HepG2 (cell line): ENCODE results near the gene G6PC3. TPM values are rescaled to one million over a fixed set of nuclear protein-coding genes. Genes with fewer than 3 reads are reported as not detected.
A peak's percentile ranks its signal among the peaks of the same experiment; 100 is the strongest.

Source experiments
- ATAC-seq: fragments of 200-7000 bp; cut with Tn5 transposase; 3 replicates; pipeline ENCODE4 v1.9.1; 2020; ENCODE audit warnings: mild to moderate bottlenecking, moderate library complexity
- BruUV-seq: library from RNA; stranded (reverse); fragments of 400-500 nt; replicated peaks from 2 replicates; lab custom pipeline; 2021; lab: Mats Ljungman, UMichigan
- CTCF ChIA-PET: fragments of 300-600 bp; formaldehyde crosslinking; extraction: SDS; loops from one replicate; lab custom pipeline; 2021; ENCODE audit warnings: low total read pairs, inconsistent platforms, low intra/inter-chr PET ratio; lab: Yijun Ruan, JAX
- POLR2A ChIA-PET: fragments of 350-600 bp; sonication (Branson Sonifier 250); formaldehyde crosslinking; loops from one replicate; lab custom pipeline; 2020; ENCODE audit warnings: antibody characterized with exemption, inconsistent platforms; lab: Yijun Ruan, JAX
- DNase-seq: peaks from one replicate; pipeline ENCODE4 v3.0.0-alpha.2; 2015; ENCODE audit warnings: low spot score
- FAIRE-seq: peaks from 3 replicates; lab custom pipeline; 2011; peaks lifted over from hg19 to GRCh38; lab: Jason Lieb, UNC
- H2AFZ ChIP-seq: one replicate; pipeline ENCODE4 v1.6.1; 2011; ENCODE audit warnings: low read length, inconsistent platforms
- H3K27ac ChIP-seq: fragments of 300-600 bp; 3 replicates; pipeline ENCODE4 v1.8.0; 2011; ENCODE audit warnings: mixed run types, mild to moderate bottlenecking, mixed read lengths, low read length, inconsistent platforms; ENCODE audit not compliant: insufficient read depth; ENCODE audit errors: extremely low read length
- H3K27me3 ChIP-seq, 2 experiments: fragments of 200-600 bp in 1 of 2; 2 replicates in 1 of 2; 3 replicates in 1 of 2; pipeline versions ENCODE4 v1.6.0 to v1.8.0; 2011; ENCODE audit warnings: low read length in 2 of 2, mild to moderate bottlenecking in 2 of 2, moderate library complexity in 2 of 2, inconsistent platforms in 1 of 2; ENCODE audit not compliant: insufficient read depth in 2 of 2, control insufficient read depth in 1 of 2
- H3K36me3 ChIP-seq, 2 experiments: fragments of 200-600 bp in 1 of 2; replicated peaks in 1 of 2; 2 replicates in 1 of 2; 3 replicates in 1 of 2; pipeline versions ENCODE4 v1.5.1 to v1.8.0; 2011; ENCODE audit warnings: low read length in 2 of 2, inconsistent platforms in 1 of 2; ENCODE audit not compliant: insufficient read depth in 2 of 2, control insufficient read depth in 1 of 2
- H3K4me1 ChIP-seq: 2 replicates; pipeline ENCODE4 v1.5.1; 2012; ENCODE audit warnings: low read length, inconsistent platforms; ENCODE audit not compliant: insufficient read depth
- H3K4me2 ChIP-seq: 2 replicates; pipeline ENCODE4 v1.6.0; 2011; ENCODE audit warnings: low read depth, low read length, inconsistent platforms
- H3K4me3 ChIP-seq, 3 experiments: fragments of 200-600 bp in 1 of 3; sonication (generic), shearing (Covaris generic) in 1 of 3; replicated peaks in 1 of 3; 2 replicates each; pipeline ENCODE4 v1.5.1; 2011 to 2016; ENCODE audit warnings: low read length in 3 of 3, inconsistent platforms in 2 of 3, low read depth in 2 of 3, mild to moderate bottlenecking in 2 of 3, control low read depth in 1 of 3, mixed read lengths in 1 of 3; ENCODE audit not compliant: insufficient read depth in 1 of 3
- H3K79me2 ChIP-seq: one replicate; pipeline ENCODE4 v1.6.1; 2011; ENCODE audit warnings: low read length, inconsistent platforms; ENCODE audit not compliant: insufficient read depth
- H3K9ac ChIP-seq: 2 replicates; pipeline ENCODE4 v1.6.0; 2011; ENCODE audit warnings: mild to moderate bottlenecking, low read depth, low read length, inconsistent platforms; ENCODE audit not compliant: insufficient read depth
- H3K9me3 ChIP-seq: 2 replicates; pipeline ENCODE4 v1.5.1; 2012; ENCODE audit warnings: mild to moderate bottlenecking, low read length
- H4K20me1 ChIP-seq: 2 replicates; pipeline ENCODE4 v1.6.0; 2011; ENCODE audit warnings: inconsistent platforms, mild to moderate bottlenecking, low read length, moderate library complexity; ENCODE audit not compliant: insufficient read depth
- AGO2 ChIP-seq: fragments of 200-400 bp; formaldehyde crosslinking; optimal IDR thresholded peaks from 2 replicates; pipeline ENCODE3; 2017; ENCODE audit warnings: mild to moderate bottlenecking, low read depth, low read length, moderate library complexity
- ARNTL ChIP-seq: sonication (generic); formaldehyde crosslinking; IDR thresholded peaks from 2 replicates; pipeline ENCODE4 v1.4.0; 2020; ENCODE audit warnings: mild to moderate bottlenecking, missing genetic modification reagents
- BORCS8-MEF2B ChIP-seq: sonication (generic); formaldehyde crosslinking; IDR thresholded peaks from 2 replicates; pipeline ENCODE4 v1.8.0; 2022; ENCODE audit warnings: mild to moderate bottlenecking, missing genetic modification reagents
- CENPBD1 ChIP-seq: sonication (generic); formaldehyde crosslinking; IDR thresholded peaks from 2 replicates; pipeline ENCODE4 v1.8.0; 2022; ENCODE audit warnings: missing genetic modification reagents, low read depth, mild to moderate bottlenecking, borderline replicate concordance
- DPF2 ChIP-seq: sonication (generic); formaldehyde crosslinking; IDR thresholded peaks from 2 replicates; pipeline ENCODE4 v1.4.0; 2020; ENCODE audit warnings: mild to moderate bottlenecking, low read depth, missing genetic modification reagents, borderline replicate concordance
- MZF1 ChIP-seq: sonication (generic); formaldehyde crosslinking; IDR thresholded peaks from 2 replicates; pipeline ENCODE4 v1.8.1; 2023; ENCODE audit warnings: mild to moderate bottlenecking, missing genetic modification reagents, borderline replicate concordance
- POGZ ChIP-seq: sonication (generic); formaldehyde crosslinking; IDR thresholded peaks from 2 replicates; pipeline ENCODE4 v1.4.0; 2020; ENCODE audit warnings: mild to moderate bottlenecking, missing genetic modification reagents
- REPIN1 ChIP-seq: sonication (generic); formaldehyde crosslinking; IDR thresholded peaks from 2 replicates; pipeline ENCODE4 v1.8.0; 2022; ENCODE audit warnings: missing genetic modification reagents, low read depth, mild to moderate bottlenecking, borderline replicate concordance
- RFX1 ChIP-seq: fragments of 450-650 bp; IDR thresholded peaks from 2 replicates; pipeline ENCODE4 v1.6.1; 2017
- SPEN ChIP-seq: sonication (generic); formaldehyde crosslinking; IDR thresholded peaks from 2 replicates; pipeline ENCODE4 v1.5.1; 2020; ENCODE audit warnings: low read depth, mild to moderate bottlenecking, missing genetic modification reagents
- SRSF4 ChIP-seq: fragments of 200-400 bp; formaldehyde crosslinking; IDR thresholded peaks from one replicate; pipeline ENCODE4 v1.6.1; 2018; ENCODE audit warnings: mild to moderate bottlenecking, low read depth, low read length, moderate library complexity; ENCODE audit not compliant: poor library complexity, severe bottlenecking
- STAG1 ChIP-seq: sonication (generic); formaldehyde crosslinking; IDR thresholded peaks from 2 replicates; pipeline ENCODE4 v1.4.0; 2020; ENCODE audit warnings: missing genetic modification reagents
- TEAD2 ChIP-seq: sonication (generic); formaldehyde crosslinking; IDR thresholded peaks from 2 replicates; pipeline ENCODE4 v1.9.0; 2021; ENCODE audit warnings: missing genetic modification reagents
- YY1 ChIP-seq: IDR thresholded peaks from 2 replicates; pipeline ENCODE4 v1.6.1; 2011; ENCODE audit warnings: low read length, low read depth, moderate library complexity, mild to moderate bottlenecking; ENCODE audit not compliant: insufficient read depth, insufficient replicate concordance
- ZKSCAN1 ChIP-seq: fragments of 150-350 bp; IDR thresholded peaks from 2 replicates; pipeline ENCODE4 v1.6.1; 2014; ENCODE audit warnings: low read length
- ZNF275 ChIP-seq: sonication (generic); formaldehyde crosslinking; IDR thresholded peaks from 2 replicates; pipeline ENCODE4 v1.8.0; 2022; ENCODE audit warnings: missing genetic modification reagents, mild to moderate bottlenecking, inconsistent platforms, borderline replicate concordance
- ZNF292 ChIP-seq: sonication (generic); formaldehyde crosslinking; IDR thresholded peaks from 2 replicates; pipeline ENCODE4 v1.8.1; 2022; ENCODE audit warnings: mild to moderate bottlenecking, low read depth, missing genetic modification reagents, borderline replicate concordance
- ZNF691 ChIP-seq: sonication (generic); formaldehyde crosslinking; IDR thresholded peaks from 2 replicates; pipeline ENCODE4 v1.4.0; 2020; ENCODE audit warnings: missing genetic modification reagents, low read depth, mild to moderate bottlenecking, borderline replicate concordance
- WGBS: methylation state at CpG from one replicate; pipeline ENCODE4 v1.1.6; 2017; ENCODE audit warnings: low lambda C conversion rate; 5-methylcytosine and 5-hydroxymethylcytosine counted together
- in situ Hi-C: cut with HindIII; loops from 2 replicates; pipeline ENCODE4 v1.10.0; 2017; ENCODE audit warnings: low pct_unique_long_range_greater_than_20kb; ENCODE audit not compliant: extremely low pct_ligation_motif_present
- intact Hi-C: fragments of 100-400 bp; cut with micrococcal nuclease; formaldehyde crosslinking; loops from one replicate; pipeline ENCODE4 v1.10.0; 2022; ENCODE audit not compliant: unreplicated experiment
- polyA plus RNA-seq, 8 experiments: library from polyadenylated mRNA; depleted of rRNA in 3 of 8; stranded (reverse) in 7 of 8; unstranded in 1 of 8; fragments of >200 nt; fragmentation: Illumina TruSeq in 4 of 8; extraction: Trizol in 4 of 8; gene quantifications; 2 replicates each; pipeline versions ENCODE4 v1.2.1 to v1.2.3, GENCODE V29; 2011 to 2016; ENCODE audit warnings: low read depth in 4 of 8, missing spikeins in 1 of 8, mixed read lengths in 1 of 8; ENCODE audit not compliant: insufficient read depth in 1 of 8
- total RNA-seq, 5 experiments: library from RNA; depleted of rRNA; stranded (reverse); fragments of >200 nt; fragmentation: Illumina TruSeq; extraction: Trizol; gene quantifications; 2 replicates each; pipeline ENCODE4 v1.2.3, GENCODE V29; 2016; ENCODE audit warnings: low read depth in 1 of 5

G6PC3 gene
- total and polyA plus RNA-seq, 2 of the 13 experiments (the other 11 are each of a cell fraction or from before 2014, with no cell fraction given) = 38.5 to 75.8 TPM

DNA sequence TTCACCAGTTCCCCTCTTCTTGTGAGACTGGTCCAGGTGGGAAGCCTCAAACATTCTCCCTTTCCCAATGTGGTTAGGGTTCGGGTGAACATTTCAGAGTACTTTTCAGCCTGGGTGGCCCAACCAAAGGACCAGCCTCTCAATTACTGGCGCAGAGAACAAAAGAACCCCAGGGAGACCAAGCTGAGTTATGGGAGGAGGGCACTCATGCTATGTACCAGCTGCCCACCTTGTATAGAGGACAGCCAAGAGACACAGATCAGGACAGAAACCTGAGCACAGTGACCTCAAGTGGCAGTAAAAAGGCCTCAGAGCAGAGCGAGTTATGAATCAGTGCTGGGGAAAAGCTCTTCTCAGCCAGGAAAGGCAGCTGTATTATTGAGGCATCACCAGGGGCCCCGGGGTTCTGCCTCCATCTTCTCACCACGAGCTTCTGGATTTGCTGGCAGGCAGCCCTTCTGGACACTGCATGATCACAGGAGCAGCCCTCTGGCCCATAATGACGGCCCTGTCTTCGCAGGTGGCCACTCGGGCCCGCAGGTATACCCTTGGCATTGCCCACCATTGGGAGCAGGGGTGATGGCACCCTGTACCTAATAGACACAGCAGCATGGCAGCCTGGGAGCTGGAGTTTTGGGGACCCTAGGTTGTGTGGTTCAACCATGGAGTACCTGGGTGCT, 3.8 kb downstream of the G6PC3 start (continued):
- no peak for TF ChIP-seq ZNF275 (CRISPR knock-in tag)
- no peak for TF ChIP-seq MZF1 (CRISPR knock-in tag)
- TF ChIP-seq BORCS8-MEF2B (CRISPR knock-in tag) = no peak
- TF ChIP-seq DPF2 = no peak
- peak; percentile 53 for TF ChIP-seq AGO2
- TF ChIP-seq SRSF4 = no peak
- 0 out of 2 replicates have a peak, but pooled peaks have one; percentile 9 for TF ChIP-seq STAG1 (CRISPR knock-in tag)
- no peak for TF ChIP-seq REPIN1
- TF ChIP-seq RFX1 = no peak
- no peak for TF ChIP-seq ZKSCAN1
- TF ChIP-seq, all 625 proteins: peak for 5

DNA sequence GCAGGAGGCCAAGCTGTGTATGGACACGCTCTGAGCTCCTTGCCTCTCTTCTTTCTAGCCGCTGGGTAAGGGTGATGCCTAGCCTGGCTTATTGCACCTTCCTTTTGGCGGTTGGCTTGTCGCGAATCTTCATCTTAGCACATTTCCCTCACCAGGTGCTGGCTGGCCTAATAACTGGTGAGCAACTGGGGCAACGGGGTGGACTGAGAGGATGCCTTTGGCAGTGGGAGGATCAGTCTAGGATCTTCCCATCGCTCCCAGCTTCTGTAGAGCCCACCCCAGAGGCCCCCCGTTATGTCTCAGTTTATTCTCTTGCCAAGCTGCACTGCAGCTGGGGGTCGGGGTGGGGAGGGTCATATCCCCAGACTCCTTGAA, 4.4 kb downstream of the G6PC3 start:
- intact Hi-C loops = no loop called here
- no peak for FAIRE-seq

More for the DNA sequence above, 4.4 kb downstream of the G6PC3 start:
- CTCF ChIA-PET = no interaction called here
- H3K27me3 ChIP-seq = no peaks in the 10 kb centered on the region; a peak in 1 of 5 replicates
- no peak overlapping the region for H3K4me2 ChIP-seq
- DNase-seq = no peak
- H3K9ac ChIP-seq = no peak overlapping the region
- POLR2A ChIA-PET = interaction anchor here (0.8 to 1.9 kb wide), 7 partner anchors 9 to 112 kb away, joined by 3 to 11 read pairs (median 4); partner anchors contain the start of genes LSM12 and TMUB2
- H3K36me3 ChIP-seq = peaks cover 17 to 37% of the 10 kb centered on the region in 2 experiments
- H3K79me2 ChIP-seq = peaks cover 13% of the 10 kb centered on the region
- H2AFZ ChIP-seq = no peak overlapping the region
- no peak for ATAC-seq
- WGBS = 98% methylated on average over 9 of the region's 9 CpGs
- no TSS peak for BruUV-seq
- in situ Hi-C loops = no loop called here
- H3K4me3 ChIP-seq = no peak overlapping the region
- H3K4me1 ChIP-seq = peaks cover 44% of the 10 kb centered on the region
- no peaks in the 10 kb centered on the region for H3K9me3 ChIP-seq
- no peak overlapping the region for H3K27ac ChIP-seq
- H4K20me1 ChIP-seq = no peaks in the 10 kb centered on the region
- no peak for TF ChIP-seq TEAD2 (CRISPR knock-in tag)
- TF ChIP-seq CENPBD1 (CRISPR knock-in tag) = no peak
- TF ChIP-seq ARNTL (CRISPR knock-in tag) = no peak
- no peak for TF ChIP-seq SPEN (CRISPR knock-in tag)
- no peak for TF ChIP-seq ZNF691 (CRISPR knock-in tag)
- TF ChIP-seq YY1 = no peak
- TF ChIP-seq POGZ (CRISPR knock-in tag) = no peak
- TF ChIP-seq ZNF292 (CRISPR knock-in tag) = no peak
- TF ChIP-seq, all 625 proteins: peak for 0
